GM12878 (cell line): Measurements from ENCODE around the gene TUT1. TPM values are rescaled to one million over a fixed set of nuclear protein-coding genes. Genes with fewer than 3 reads are reported as not detected.

ENCODE experiments used
- ATAC-seq: fragments of 200-7000 bp; cut with Tn5 transposase; 3 replicates; pipeline ENCODE4 v1.9.1; 2020; ENCODE audit warnings: mild to moderate bottlenecking, moderate library complexity
- BruUV-seq: library from RNA; stranded (reverse); fragments of 400-500 nt; replicated peaks from 2 replicates; lab custom pipeline; 2021; lab: Mats Ljungman, UMichigan
- CTCF ChIA-PET: fragments of 300-600 bp; sonication (Branson Sonifier 250); formaldehyde crosslinking; extraction: SDS; loops from one replicate; lab custom pipeline; 2021; ENCODE audit warnings: inconsistent platforms; lab: Yijun Ruan, JAX
- POLR2A ChIA-PET: fragments of 350-600 bp; formaldehyde crosslinking; extraction: SDS; loops from one replicate; lab custom pipeline; 2021; ENCODE audit warnings: inconsistent platforms; lab: Charles Lee
- RAD21 ChIA-PET: fragments of 300-600 bp; sonication (Branson Sonifier 250); formaldehyde crosslinking; loops from one replicate; lab custom pipeline; 2023; ENCODE audit warnings: antibody characterized with exemption; ENCODE audit not compliant: unreplicated experiment; lab: Charles Lee
- SMC1A ChIA-PET: fragments of 300-600 bp; sonication (Branson Sonifier 250); formaldehyde crosslinking; loops from one replicate; lab custom pipeline; 2023; ENCODE audit not compliant: unreplicated experiment, uncharacterized antibody; lab: Charles Lee
- DNase-seq: peaks from one replicate; pipeline ENCODE4 v3.0.0-alpha.2; 2011; ENCODE audit warnings: low read depth, low spot score
- FAIRE-seq: peaks from 3 replicates; lab custom pipeline; 2011; peaks lifted over from hg19 to GRCh38; lab: Jason Lieb, UNC
- H2AFZ ChIP-seq: 2 replicates; pipeline ENCODE4 v1.6.0; 2011; ENCODE audit warnings: low read depth, low read length, control low read depth; ENCODE audit not compliant: control insufficient read depth
- H3K27ac ChIP-seq: 2 replicates; pipeline ENCODE4 v1.5.1; 2011; ENCODE audit warnings: control low read depth; ENCODE audit not compliant: control insufficient read depth, insufficient read depth
- H3K27me3 ChIP-seq, 2 experiments: replicated peaks in 1 of 2; 2 replicates each; pipeline versions ENCODE4 v1.6.0 to v1.6.1; 2011; ENCODE audit warnings: low read length in 1 of 2; ENCODE audit not compliant: control insufficient read depth in 2 of 2, insufficient read depth in 2 of 2
- H3K36me3 ChIP-seq, 2 experiments: 2 replicates each; pipeline ENCODE4 v1.5.1; 2011; ENCODE audit warnings: low read length in 1 of 2; ENCODE audit not compliant: control insufficient read depth in 2 of 2, insufficient read depth in 2 of 2
- H3K4me1 ChIP-seq: 2 replicates; pipeline ENCODE4 v1.6.1; 2011; ENCODE audit warnings: mild to moderate bottlenecking, low read length, moderate library complexity, mixed read lengths; ENCODE audit not compliant: control insufficient read depth, insufficient read depth
- H3K4me2 ChIP-seq: 2 replicates; pipeline ENCODE4 v1.6.0; 2011; ENCODE audit warnings: control low read depth; ENCODE audit not compliant: control insufficient read depth, insufficient read depth
- H3K4me3 ChIP-seq: fragments of 200-600 bp; sonication (generic); 2 replicates; pipeline ENCODE4 v1.5.1; 2016
- H3K79me2 ChIP-seq: 2 replicates; pipeline ENCODE4 v1.6.0; 2011; ENCODE audit warnings: low read length; ENCODE audit not compliant: control insufficient read depth, insufficient read depth
- H3K9ac ChIP-seq: 2 replicates; pipeline ENCODE4 v1.8.0; 2011; ENCODE audit warnings: low read length, control low read depth, mixed read lengths; ENCODE audit not compliant: control insufficient read depth, insufficient read depth
- H3K9me3 ChIP-seq: replicated peaks from 3 replicates; pipeline ENCODE4 v1.5.1; 2011; ENCODE audit warnings: mild to moderate bottlenecking, low read length; ENCODE audit not compliant: control insufficient read depth, insufficient read depth
- H4K20me1 ChIP-seq: 2 replicates; pipeline ENCODE4 v1.6.0; 2011; ENCODE audit not compliant: control insufficient read depth, insufficient read depth
- CREM ChIP-seq: IDR thresholded peaks from 2 replicates; pipeline ENCODE4 v1.6.1; 2014; ENCODE audit warnings: antibody characterized with exemption, low read depth
- LARP7 ChIP-seq: fragments of 450-650 bp; IDR thresholded peaks from 2 replicates; pipeline ENCODE4 v1.6.1; 2017; ENCODE audit warnings: mild to moderate bottlenecking
- MXI1 ChIP-seq: fragments of 150-350 bp; IDR thresholded peaks from 2 replicates; pipeline ENCODE4 v1.6.1; 2011; ENCODE audit warnings: low read depth, mild to moderate bottlenecking, inconsistent platforms, low read length, improper control_type of control experiment
- NFIC ChIP-seq: IDR thresholded peaks from 2 replicates; pipeline ENCODE4 v1.6.1; 2012; ENCODE audit warnings: low read depth, mild to moderate bottlenecking, inconsistent platforms, low read length, moderate library complexity
- POLR2A ChIP-seq: IDR thresholded peaks from 2 replicates; pipeline ENCODE4 v1.6.1; 2011; ENCODE audit warnings: low read depth, mild to moderate bottlenecking, low read length
- SP1 ChIP-seq: IDR thresholded peaks from one replicate; pipeline ENCODE4 v1.6.1; 2011; ENCODE audit warnings: low read depth, low read length
- SRF ChIP-seq, 2 experiments: IDR thresholded peaks; 2 replicates each; pipeline ENCODE4 v1.6.1; 2011; ENCODE audit warnings: low read depth in 2 of 2, low read length in 2 of 2, mild to moderate bottlenecking in 1 of 2, moderate library complexity in 1 of 2
- STAT3 ChIP-seq: IDR thresholded peaks from 2 replicates; pipeline ENCODE4 v1.6.1; 2011; ENCODE audit warnings: low read depth, low read length, improper control_type of control experiment
- TCF7 ChIP-seq: IDR thresholded peaks from 2 replicates; pipeline ENCODE4 v1.6.1; 2014; ENCODE audit warnings: antibody characterized with exemption, borderline replicate concordance
- ZBED1 ChIP-seq: IDR thresholded peaks from 2 replicates; pipeline ENCODE4 v1.6.1; 2016; ENCODE audit warnings: borderline replicate concordance
- ZNF207 ChIP-seq: fragments of 450-650 bp; IDR thresholded peaks from 2 replicates; pipeline ENCODE4 v1.6.1; 2014; ENCODE audit warnings: antibody characterized with exemption, mild to moderate bottlenecking, borderline replicate concordance
- WGBS: methylation state at CpG from one replicate; pipeline ENCODE4 v1.1.6; 2016; ENCODE audit warnings: low lambda C conversion rate; ENCODE audit not compliant: insufficient replicate concordance, insufficient coverage; ENCODE audit errors: missing lambda C conversion rate; 5-methylcytosine and 5-hydroxymethylcytosine counted together
- in situ Hi-C: fragments of 300-500 bp; cut with MboI; formaldehyde crosslinking; loops from 9 replicates; pipeline ENCODE4 v1.14.3; 2018; ENCODE audit warnings: mixed read lengths
- intact Hi-C: fragments of 100-400 bp; cut with micrococcal nuclease; formaldehyde crosslinking; loops from one replicate; pipeline ENCODE4 v1.14.2; 2022; ENCODE audit not compliant: unreplicated experiment
- polyA plus RNA-seq, 11 experiments: library from polyadenylated mRNA; depleted of rRNA in 4 of 11; unstranded in 6 of 11; stranded (reverse) in 5 of 11; fragments of >200 nt; fragmentation: Nextera tagmentation in 4 of 11; fragmentation: Illumina TruSeq in 1 of 11; extraction: Ambion mirVana in 4 of 11; extraction: Trizol in 1 of 11; gene quantifications; 1 replicate in 1 of 11; 2 replicates in 10 of 11; pipeline versions ENCODE4 v1.2.1 to v1.2.3, GENCODE V29; 2011 to 2016; ENCODE audit warnings: inconsistent platforms in 2 of 11, missing spikeins in 2 of 11, low read depth in 1 of 11
- total RNA-seq, 4 experiments: library from RNA; depleted of rRNA in 3 of 4; stranded (reverse); fragments of >200 nt in 3 of 4; fragmentation: Illumina TruSeq in 1 of 4; extraction: Trizol in 1 of 4; gene quantifications; 2 replicates each; pipeline versions ENCODE4 v1.2.1 to v1.2.3, GENCODE V29; 2013 to 2021
- TF ChIP-seq, protein P1 (sequence below): fragments of 450-650 bp; formaldehyde crosslinking; IDR thresholded peaks from 2 replicates; pipeline ENCODE4 v1.4.0; 2020; ENCODE audit warnings: mild to moderate bottlenecking, moderate library complexity
- TF ChIP-seq, protein P2 (sequence below), 3 experiments: IDR thresholded peaks in 2 of 3; conservative IDR thresholded peaks in 1 of 3; 2 replicates each; pipeline ENCODE4 v1.5.1; 2011; ENCODE audit warnings: low read depth in 3 of 3, low read length in 3 of 3, mild to moderate bottlenecking in 3 of 3, control low read depth in 2 of 3, moderate library complexity in 2 of 3, inconsistent platforms in 1 of 3, mixed read lengths in 1 of 3; ENCODE audit not compliant: control insufficient read depth in 2 of 3, insufficient read depth in 1 of 3; ENCODE audit errors: extremely low read depth in 1 of 3
- TF ChIP-seq, protein P3 (sequence below): IDR thresholded peaks from 2 replicates; pipeline ENCODE4 v1.6.1; 2012; ENCODE audit warnings: low read length, inconsistent platforms
- TF ChIP-seq, protein P4 (sequence below): fragments of 450-650 bp; IDR thresholded peaks from 2 replicates; pipeline ENCODE4 v1.6.1; 2016; ENCODE audit warnings: mild to moderate bottlenecking

TUT1 gene
- total and polyA plus RNA-seq, 10 of the 15 experiments (the other 5 are each of a cell fraction or from before 2014, with no cell fraction given): 1.1 to 29.9 (median 16.2) TPM

DNA sequence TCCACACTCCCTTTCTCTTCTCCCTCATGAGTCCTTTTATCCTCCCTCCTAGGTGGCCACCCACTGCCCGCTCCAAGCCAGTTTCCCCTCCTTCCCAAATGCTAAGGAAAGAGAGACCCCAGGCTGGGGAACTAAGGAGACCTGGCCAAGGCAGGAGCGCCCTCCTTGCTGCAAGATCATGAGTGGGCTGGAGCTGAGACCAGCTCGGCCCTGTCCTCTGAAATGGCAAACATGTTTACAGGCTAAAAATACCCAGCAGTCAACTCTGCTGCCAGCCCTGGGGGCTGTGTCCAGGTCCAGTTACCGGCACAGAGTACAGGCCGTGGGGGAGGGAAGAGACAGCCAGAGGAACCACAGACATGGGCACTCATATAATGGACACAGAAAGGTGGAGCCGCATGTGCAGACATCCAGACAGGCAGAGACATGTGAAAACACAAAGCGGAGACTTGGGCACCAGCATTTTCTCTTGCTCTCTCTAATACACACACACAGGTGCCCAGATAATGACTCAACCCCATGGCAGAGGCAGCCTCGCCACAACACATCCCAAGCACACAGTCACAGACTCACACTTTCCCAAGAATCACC lies 43.5 kb downstream of the TUT1 start:
- peaks cover 32% of the 10 kb centered on the region for H3K79me2 ChIP-seq

More for the DNA sequence above, 43.5 kb downstream of the TUT1 start:
- no peaks in the 10 kb centered on the region for H3K36me3 ChIP-seq
- BruUV-seq: no TSS peak
- H2AFZ ChIP-seq: no peak overlapping the region
- TF ChIP-seq, protein P1, sequence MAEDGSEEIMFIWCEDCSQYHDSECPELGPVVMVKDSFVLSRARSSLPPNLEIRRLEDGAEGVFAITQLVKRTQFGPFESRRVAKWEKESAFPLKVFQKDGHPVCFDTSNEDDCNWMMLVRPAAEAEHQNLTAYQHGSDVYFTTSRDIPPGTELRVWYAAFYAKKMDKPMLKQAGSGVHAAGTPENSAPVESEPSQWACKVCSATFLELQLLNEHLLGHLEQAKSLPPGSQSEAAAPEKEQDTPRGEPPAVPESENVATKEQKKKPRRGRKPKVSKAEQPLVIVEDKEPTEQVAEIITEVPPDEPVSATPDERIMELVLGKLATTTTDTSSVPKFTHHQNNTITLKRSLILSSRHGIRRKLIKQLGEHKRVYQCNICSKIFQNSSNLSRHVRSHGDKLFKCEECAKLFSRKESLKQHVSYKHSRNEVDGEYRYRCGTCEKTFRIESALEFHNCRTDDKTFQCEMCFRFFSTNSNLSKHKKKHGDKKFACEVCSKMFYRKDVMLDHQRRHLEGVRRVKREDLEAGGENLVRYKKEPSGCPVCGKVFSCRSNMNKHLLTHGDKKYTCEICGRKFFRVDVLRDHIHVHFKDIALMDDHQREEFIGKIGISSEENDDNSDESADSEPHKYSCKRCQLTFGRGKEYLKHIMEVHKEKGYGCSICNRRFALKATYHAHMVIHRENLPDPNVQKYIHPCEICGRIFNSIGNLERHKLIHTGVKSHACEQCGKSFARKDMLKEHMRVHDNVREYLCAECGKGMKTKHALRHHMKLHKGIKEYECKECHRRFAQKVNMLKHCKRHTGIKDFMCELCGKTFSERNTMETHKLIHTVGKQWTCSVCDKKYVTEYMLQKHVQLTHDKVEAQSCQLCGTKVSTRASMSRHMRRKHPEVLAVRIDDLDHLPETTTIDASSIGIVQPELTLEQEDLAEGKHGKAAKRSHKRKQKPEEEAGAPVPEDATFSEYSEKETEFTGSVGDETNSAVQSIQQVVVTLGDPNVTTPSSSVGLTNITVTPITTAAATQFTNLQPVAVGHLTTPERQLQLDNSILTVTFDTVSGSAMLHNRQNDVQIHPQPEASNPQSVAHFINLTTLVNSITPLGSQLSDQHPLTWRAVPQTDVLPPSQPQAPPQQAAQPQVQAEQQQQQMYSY (CRISPR knock-in tag): no peak
- TF ChIP-seq STAT3: no peak
- no peak for TF ChIP-seq ZBED1
- TF ChIP-seq, protein P2, sequence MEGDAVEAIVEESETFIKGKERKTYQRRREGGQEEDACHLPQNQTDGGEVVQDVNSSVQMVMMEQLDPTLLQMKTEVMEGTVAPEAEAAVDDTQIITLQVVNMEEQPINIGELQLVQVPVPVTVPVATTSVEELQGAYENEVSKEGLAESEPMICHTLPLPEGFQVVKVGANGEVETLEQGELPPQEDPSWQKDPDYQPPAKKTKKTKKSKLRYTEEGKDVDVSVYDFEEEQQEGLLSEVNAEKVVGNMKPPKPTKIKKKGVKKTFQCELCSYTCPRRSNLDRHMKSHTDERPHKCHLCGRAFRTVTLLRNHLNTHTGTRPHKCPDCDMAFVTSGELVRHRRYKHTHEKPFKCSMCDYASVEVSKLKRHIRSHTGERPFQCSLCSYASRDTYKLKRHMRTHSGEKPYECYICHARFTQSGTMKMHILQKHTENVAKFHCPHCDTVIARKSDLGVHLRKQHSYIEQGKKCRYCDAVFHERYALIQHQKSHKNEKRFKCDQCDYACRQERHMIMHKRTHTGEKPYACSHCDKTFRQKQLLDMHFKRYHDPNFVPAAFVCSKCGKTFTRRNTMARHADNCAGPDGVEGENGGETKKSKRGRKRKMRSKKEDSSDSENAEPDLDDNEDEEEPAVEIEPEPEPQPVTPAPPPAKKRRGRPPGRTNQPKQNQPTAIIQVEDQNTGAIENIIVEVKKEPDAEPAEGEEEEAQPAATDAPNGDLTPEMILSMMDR (IDR thresholded peaks at IDR 0.05 in 2 of 3, conservative IDR thresholded peaks at IDR 0.05 in 1 of 3; ENCODE audit: control insufficient read depth in 2 of 3, extremely low read depth in 1 of 3, insufficient read depth in 1 of 3, low read depth in 3 of 3, low read length in 3 of 3): no peak
- TF ChIP-seq, protein P3, sequence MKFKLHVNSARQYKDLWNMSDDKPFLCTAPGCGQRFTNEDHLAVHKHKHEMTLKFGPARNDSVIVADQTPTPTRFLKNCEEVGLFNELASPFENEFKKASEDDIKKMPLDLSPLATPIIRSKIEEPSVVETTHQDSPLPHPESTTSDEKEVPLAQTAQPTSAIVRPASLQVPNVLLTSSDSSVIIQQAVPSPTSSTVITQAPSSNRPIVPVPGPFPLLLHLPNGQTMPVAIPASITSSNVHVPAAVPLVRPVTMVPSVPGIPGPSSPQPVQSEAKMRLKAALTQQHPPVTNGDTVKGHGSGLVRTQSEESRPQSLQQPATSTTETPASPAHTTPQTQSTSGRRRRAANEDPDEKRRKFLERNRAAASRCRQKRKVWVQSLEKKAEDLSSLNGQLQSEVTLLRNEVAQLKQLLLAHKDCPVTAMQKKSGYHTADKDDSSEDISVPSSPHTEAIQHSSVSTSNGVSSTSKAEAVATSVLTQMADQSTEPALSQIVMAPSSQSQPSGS: no peak
- TF ChIP-seq ZNF207: no peak
- no peak for TF ChIP-seq LARP7
- TF ChIP-seq NFIC: no peak
- no peak for TF ChIP-seq SRF (IDR thresholded peaks at IDR 0.05; ENCODE audit: low read depth in 2 of 2, low read length in 2 of 2)
- TF ChIP-seq CREM: no peak
- TF ChIP-seq, protein P4, sequence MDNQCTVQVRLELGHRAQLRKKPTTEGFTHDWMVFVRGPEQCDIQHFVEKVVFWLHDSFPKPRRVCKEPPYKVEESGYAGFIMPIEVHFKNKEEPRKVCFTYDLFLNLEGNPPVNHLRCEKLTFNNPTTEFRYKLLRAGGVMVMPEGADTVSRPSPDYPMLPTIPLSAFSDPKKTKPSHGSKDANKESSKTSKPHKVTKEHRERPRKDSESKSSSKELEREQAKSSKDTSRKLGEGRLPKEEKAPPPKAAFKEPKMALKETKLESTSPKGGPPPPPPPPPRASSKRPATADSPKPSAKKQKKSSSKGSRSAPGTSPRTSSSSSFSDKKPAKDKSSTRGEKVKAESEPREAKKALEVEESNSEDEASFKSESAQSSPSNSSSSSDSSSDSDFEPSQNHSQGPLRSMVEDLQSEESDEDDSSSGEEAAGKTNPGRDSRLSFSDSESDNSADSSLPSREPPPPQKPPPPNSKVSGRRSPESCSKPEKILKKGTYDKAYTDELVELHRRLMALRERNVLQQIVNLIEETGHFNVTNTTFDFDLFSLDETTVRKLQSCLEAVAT: no peak
- no peak for TF ChIP-seq SP1
- no peak for TF ChIP-seq POLR2A
- no peak for TF ChIP-seq TCF7
- TF ChIP-seq MXI1: no peak
- intact Hi-C loops (no loop called here), in situ Hi-C loops (no loop called here)
- no peaks in the 10 kb centered on the region; a peak in 2 of 4 replicates for H3K27me3 ChIP-seq
- RAD21 ChIA-PET: interaction anchor here (1.0 to 9.1 kb wide), 2 partner anchors 8 to 123 kb away, joined by 4 to 313 read pairs; no protein-coding TSS in a partner anchor
- CTCF ChIA-PET: interaction anchor here (1.6 kb wide), 1 partner anchor 125 kb away, joined by 4 read pairs; no protein-coding TSS in a partner anchor
- FAIRE-seq (no peak), ATAC-seq (no peak), DNase-seq (no peak)
- no peaks in the 10 kb centered on the region for H3K9me3 ChIP-seq
- H3K4me1 ChIP-seq: peaks cover 55% of the 10 kb centered on the region
- POLR2A ChIA-PET: interaction anchor here (10.3 kb wide), 1 partner anchor 8 kb away, joined by 188 read pairs; no protein-coding TSS in a partner anchor
- SMC1A ChIA-PET: interaction anchor here (1.5 kb wide), 1 partner anchor 9 kb away, joined by 5 read pairs; no protein-coding TSS in a partner anchor
- no peaks in the 10 kb centered on the region; the same call in 1 of the 2 replicates for H4K20me1 ChIP-seq
- WGBS: 74% methylated on average over 8 of the region's 8 CpGs
- no peak overlapping the region for H3K9ac ChIP-seq
- no peak overlapping the region for H3K27ac ChIP-seq
- no peak overlapping the region for H3K4me3 ChIP-seq
- no peak overlapping the region for H3K4me2 ChIP-seq
